Epithelial cell of proximal tubule (primary cell): ENCODE data around the gene OSBPL6. TPM values are rescaled to one million over a fixed set of nuclear protein-coding genes. Genes with fewer than 3 reads are reported as not detected.
"Not testable (repeated sequence)": the region's sequence is repeated elsewhere in the genome, so short reads cannot be mapped to it uniquely, and the experiment has no call there.

Source experiments
- DNase-seq: peaks from one replicate; pipeline ENCODE4 v3.0.0-alpha.2; 2011; ENCODE audit warnings: low read depth
- H3K4me3 ChIP-seq: 2 replicates; pipeline ENCODE4 v1.5.1; 2011; ENCODE audit warnings: low read depth, mild to moderate bottlenecking, low read length
- CTCF ChIP-seq: conservative IDR thresholded peaks from 2 replicates; pipeline ENCODE4 v1.5.1; 2012; ENCODE audit warnings: low read depth, mild to moderate bottlenecking, low read length
- total RNA-seq: library from RNA; depleted of rRNA; stranded (reverse); fragments of >200 nt; gene quantifications from 2 replicates; pipeline ENCODE4 v1.2.3, GENCODE V29; 2015

OSBPL6 gene
- total RNA-seq, 1 donor from 2014 or later, result 2.9 TPM

- no peak overlapping the region for H3K4me3 ChIP-seq
- no peak for TF ChIP-seq CTCF
- DNase-seq, result no peak
These were observed 155.7 kb downstream of the OSBPL6 start for GRCh38 chr2:178350051-178350450.

GRCh38 chr2:178357704-178358103 is 163.4 kb downstream of the OSBPL6 start:
- H3K4me3 ChIP-seq, result not testable (repeated sequence)

DNA sequence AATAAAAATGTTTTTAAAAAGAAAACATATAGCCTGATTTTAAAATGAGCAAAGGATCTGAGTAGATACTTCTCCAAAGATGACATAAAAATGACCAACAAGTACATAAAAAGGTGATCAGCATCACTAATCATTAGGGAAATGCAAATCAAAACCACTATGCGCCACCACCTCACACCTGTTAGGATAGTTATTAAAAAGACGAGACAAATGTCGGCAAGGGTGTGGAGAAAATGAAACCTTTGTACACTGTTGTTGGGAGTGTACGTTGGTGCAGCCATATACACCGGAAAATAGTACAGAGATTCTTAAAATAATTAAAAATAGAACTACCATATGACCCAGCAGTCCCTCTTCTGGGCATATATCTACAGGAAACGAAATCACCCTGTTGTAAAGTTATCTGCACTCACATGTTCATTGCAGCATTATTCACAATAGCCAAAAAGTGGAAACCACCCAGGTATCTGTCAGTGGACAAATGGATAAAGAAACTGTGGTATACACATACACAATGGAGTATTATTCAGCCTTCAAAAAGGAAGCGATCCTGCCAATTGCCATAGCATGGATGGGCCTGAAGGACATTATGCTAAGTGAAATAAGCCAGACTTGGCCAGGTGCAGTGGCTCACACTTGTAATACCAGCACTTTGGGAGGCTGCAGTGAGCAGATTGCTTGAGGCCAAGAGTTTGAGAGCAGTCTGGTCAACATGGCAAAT is 165.0 kb downstream of the OSBPL6 start:
- H3K4me3 ChIP-seq, result no peak overlapping the region
- DNase-seq, result no peak
- TF ChIP-seq CTCF, result no peak

More at GRCh38 chr2:178357704-178358103, 163.4 kb downstream of the OSBPL6 start:
- DNase-seq, result not testable (repeated sequence)

DNA sequence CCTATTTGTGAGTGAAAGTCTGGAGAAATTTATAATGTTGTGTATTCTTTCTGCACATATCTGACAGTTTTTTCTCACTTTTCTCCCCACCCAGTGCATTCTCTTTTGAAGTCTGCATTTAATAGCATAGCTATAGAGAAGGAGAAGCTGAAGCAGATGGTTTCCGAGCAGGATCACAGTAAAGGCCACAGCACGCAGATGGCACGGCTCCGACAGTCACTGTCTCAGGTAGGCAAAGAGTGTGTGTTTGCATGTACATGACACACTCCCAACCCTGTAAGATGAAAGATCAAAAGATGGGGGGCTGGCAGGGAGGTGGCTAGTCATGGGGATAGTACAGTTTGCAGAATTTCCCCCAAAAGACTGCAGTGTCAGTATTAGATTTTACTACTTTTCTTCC is 167.3 kb downstream of the OSBPL6 start:
- no peak for DNase-seq
- TF ChIP-seq CTCF, result no peak
- no peak overlapping the region for H3K4me3 ChIP-seq

GRCh38 chr2:178363252-178363651 is 168.9 kb downstream of the OSBPL6 start:
- no peak overlapping the region for H3K4me3 ChIP-seq
- TF ChIP-seq CTCF, result no peak
- DNase-seq, result peak; percentile 70

DNA sequence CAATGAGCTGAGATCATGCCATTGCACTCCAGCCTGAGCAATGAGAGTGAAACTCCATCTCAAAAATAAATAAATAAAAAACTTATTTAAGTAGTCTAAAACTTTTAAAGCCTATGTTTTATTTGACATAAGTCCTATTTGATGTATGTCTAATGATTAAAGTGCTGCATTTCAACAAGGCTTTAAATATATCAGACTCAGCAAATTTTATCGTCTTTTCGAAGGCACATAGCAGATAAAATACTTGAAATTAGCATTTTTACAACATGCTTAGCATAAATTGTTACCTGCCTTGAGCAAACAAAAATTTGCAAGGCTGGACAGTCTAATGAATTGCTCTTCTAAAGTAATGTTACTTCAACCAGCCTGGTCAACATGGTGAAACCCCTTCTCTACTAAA is 170.8 kb downstream of the OSBPL6 start:
- DNase-seq, result no peak
- no peak overlapping the region for H3K4me3 ChIP-seq
- TF ChIP-seq CTCF, result no peak

DNA sequence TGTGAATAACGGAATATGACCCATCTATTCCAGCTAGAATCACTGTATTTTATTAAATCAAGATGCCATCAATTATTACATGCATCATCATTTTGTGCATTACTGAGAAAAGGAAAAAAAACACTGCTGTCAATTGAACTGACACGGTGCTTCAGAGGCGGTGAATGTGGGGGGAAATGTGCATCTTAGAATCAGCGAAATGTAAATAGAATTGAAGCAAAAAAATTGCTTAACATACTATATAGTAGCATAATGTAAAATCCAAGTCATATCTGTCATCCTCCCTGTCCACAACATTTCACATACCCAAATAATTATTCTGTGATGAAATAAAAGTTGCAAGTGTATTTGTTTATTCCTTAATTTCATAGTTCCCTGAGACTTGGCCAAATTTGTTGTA is 172.1 kb downstream of the OSBPL6 start:
- no peak for DNase-seq
- H3K4me3 ChIP-seq, result no peak overlapping the region
- TF ChIP-seq CTCF, result no peak
